Suprapubic skin (tissue), 4 donors: Measurements from ENCODE around the gene RAB44. TPM values are rescaled to one million over a fixed set of nuclear protein-coding genes. Genes with fewer than 3 reads are reported as not detected.

Source experiments
- DNase-seq, 2 donors: peaks; one replicate each; pipeline ENCODE4 v3.0.0-alpha.2; 2019; ENCODE audit warnings: low spot score in 2 of 2
- H3K27ac ChIP-seq: fragments of 200-600 bp; sonication (generic); one replicate; pipeline ENCODE4 v1.5.1; 2019
- H3K27me3 ChIP-seq: fragments of 200-600 bp; sonication (generic); one replicate; pipeline ENCODE4 v1.5.1; 2019
- H3K36me3 ChIP-seq: fragments of 200-600 bp; sonication (generic); one replicate; pipeline ENCODE4 v1.5.1; 2019
- H3K4me1 ChIP-seq: fragments of 200-600 bp; sonication (generic); one replicate; pipeline ENCODE4 v1.5.1; 2019
- H3K4me3 ChIP-seq: fragments of 200-600 bp; sonication (generic); one replicate; pipeline ENCODE4 v1.5.1; 2019; ENCODE audit warnings: mild to moderate bottlenecking
- H3K9me3 ChIP-seq: fragments of 200-600 bp; sonication (generic); one replicate; pipeline ENCODE4 v1.5.1; 2019
- EP300 ChIP-seq: sonication (generic); formaldehyde crosslinking; IDR thresholded peaks from one replicate; pipeline ENCODE4 v1.6.1; 2017; ENCODE audit warnings: antibody characterized with exemption
- POLR2A ChIP-seq, 2 donors: fragments of 450-650 bp; IDR thresholded peaks; one replicate each; pipeline ENCODE4 v1.6.1; 2017; ENCODE audit warnings: antibody characterized with exemption in 2 of 2, mild to moderate bottlenecking in 2 of 2, moderate library complexity in 2 of 2
- POLR2AphosphoS5 ChIP-seq, 3 donors: sonication (generic); formaldehyde crosslinking; IDR thresholded peaks; one replicate each; pipeline ENCODE4 v1.6.1; 2017; ENCODE audit warnings: antibody characterized with exemption in 3 of 3
- WGBS: methylation state at CpG from one replicate; pipeline ENCODE4 v1.1.5; 2018; 5-methylcytosine and 5-hydroxymethylcytosine counted together
- total RNA-seq, 4 donors: library from RNA; depleted of rRNA; stranded (reverse); fragments of >200 nt; gene quantifications; one replicate each; pipeline ENCODE4 v1.1.0, GENCODE V29; 2016
- TF ChIP-seq, protein P1 (sequence below), 2 donors: fragments of 200-600 bp in 1 of 2; fragments of 450-650 bp in 1 of 2; sonication (generic) in 1 of 2; IDR thresholded peaks; one replicate each; pipeline ENCODE4 v1.5.1; 2016 to 2019; ENCODE audit warnings: antibody characterized with exemption in 2 of 2, mild to moderate bottlenecking in 1 of 2, moderate library complexity in 1 of 2

Gene RAB44
- total RNA-seq, 4 donors from 2014 or later = 0.16 to 1.1 (median 0.17) TPM; not detected in 1

DNA sequence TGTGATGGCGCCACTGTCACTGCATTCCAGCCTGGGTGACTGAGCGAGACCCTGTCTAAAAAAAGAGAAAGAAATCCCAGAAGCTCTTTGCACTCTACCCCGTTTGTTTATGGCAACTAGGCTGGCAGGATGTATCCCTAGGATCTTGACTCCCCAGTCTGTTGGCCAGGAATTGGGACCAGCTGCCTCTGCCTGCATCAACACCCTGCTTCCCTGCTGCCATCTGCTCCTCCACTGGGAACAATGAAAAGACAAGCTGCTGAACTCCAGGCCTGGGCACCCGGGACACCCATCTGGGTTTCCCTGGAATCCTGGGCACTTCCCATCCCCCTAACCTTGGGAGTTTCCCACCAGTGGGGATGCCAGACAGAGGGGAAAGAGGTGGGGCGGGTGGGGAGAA lies 76.7 kb downstream of the RAB44 start:
- Histone ChIP-seq H3K27ac (no peak overlapping the region), H3K9me3 (no peaks in the 10 kb centered on the region), H3K27me3 (peaks cover 4% of the 10 kb centered on the region), H3K36me3 (no peaks in the 10 kb centered on the region), H3K4me1 (peaks cover 12% of the 10 kb centered on the region), H3K4me3 (no peak overlapping the region)
- 81% methylated on average over 5 of the region's 5 CpGs for WGBS
- no peak for DNase-seq
- TF ChIP-seq, protein P1, sequence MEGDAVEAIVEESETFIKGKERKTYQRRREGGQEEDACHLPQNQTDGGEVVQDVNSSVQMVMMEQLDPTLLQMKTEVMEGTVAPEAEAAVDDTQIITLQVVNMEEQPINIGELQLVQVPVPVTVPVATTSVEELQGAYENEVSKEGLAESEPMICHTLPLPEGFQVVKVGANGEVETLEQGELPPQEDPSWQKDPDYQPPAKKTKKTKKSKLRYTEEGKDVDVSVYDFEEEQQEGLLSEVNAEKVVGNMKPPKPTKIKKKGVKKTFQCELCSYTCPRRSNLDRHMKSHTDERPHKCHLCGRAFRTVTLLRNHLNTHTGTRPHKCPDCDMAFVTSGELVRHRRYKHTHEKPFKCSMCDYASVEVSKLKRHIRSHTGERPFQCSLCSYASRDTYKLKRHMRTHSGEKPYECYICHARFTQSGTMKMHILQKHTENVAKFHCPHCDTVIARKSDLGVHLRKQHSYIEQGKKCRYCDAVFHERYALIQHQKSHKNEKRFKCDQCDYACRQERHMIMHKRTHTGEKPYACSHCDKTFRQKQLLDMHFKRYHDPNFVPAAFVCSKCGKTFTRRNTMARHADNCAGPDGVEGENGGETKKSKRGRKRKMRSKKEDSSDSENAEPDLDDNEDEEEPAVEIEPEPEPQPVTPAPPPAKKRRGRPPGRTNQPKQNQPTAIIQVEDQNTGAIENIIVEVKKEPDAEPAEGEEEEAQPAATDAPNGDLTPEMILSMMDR (IDR thresholded peaks at IDR 0.05) = no peak
- TF ChIP-seq POLR2A (IDR thresholded peaks at IDR 0.05) (no peak), EP300 (no peak), POLR2AphosphoS5 (IDR thresholded peaks at IDR 0.05) (no peak)

DNA sequence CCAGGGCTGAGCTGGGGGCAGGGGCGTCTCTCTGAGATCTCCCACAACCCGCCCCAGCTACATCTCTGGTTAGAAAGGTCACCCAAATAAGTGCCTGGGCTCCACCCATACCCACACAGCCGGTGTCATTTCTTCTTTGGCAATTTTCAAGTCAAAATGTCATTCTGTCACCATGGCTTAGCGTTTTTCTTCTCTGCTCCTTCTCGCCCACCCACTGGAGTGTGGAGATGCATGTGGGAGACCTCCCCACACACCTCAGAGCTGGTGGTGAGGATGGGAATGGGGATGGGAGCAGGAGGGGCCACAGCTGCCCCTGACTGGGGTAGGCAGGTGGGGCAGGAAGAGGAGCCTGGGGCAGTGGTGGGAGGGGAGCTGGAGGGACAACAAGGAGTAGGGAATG lies 78.5 kb downstream of the RAB44 start:
- TF ChIP-seq EP300 = no peak
- Histone ChIP-seq H3K4me3 (no peak overlapping the region), H3K9me3 (no peaks in the 10 kb centered on the region), H3K27me3 (peaks cover 4% of the 10 kb centered on the region), H3K27ac (no peak overlapping the region), H3K36me3 (no peaks in the 10 kb centered on the region), H3K4me1 (no peaks in the 10 kb centered on the region)
- no peak for DNase-seq
- WGBS = 81% methylated on average over 5 of the region's 5 CpGs

DNA sequence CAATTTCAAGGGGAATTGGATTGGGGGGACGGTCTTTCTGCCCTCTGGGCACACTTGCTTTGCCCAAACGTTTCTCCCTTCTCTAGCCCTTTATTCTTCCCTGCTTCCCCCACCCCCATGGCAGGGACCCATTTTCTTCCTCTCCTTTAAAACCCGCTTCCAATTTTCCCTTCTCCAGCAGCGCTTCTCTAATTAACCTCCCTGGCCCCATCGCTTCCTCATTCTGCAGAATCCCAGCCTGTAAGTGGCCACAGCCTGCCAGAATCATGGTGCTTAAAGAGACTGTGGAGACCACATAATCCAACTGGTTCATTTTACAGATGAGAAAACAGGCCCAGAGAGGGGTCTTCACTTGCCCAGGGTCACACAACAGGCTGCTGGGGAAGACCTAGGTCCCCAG lies 80.2 kb downstream of the RAB44 start:
- no peak for DNase-seq
- H3K4me1 ChIP-seq = no peaks in the 10 kb centered on the region
- H3K9me3 ChIP-seq = no peaks in the 10 kb centered on the region
- no peak overlapping the region for H3K4me3 ChIP-seq
- TF ChIP-seq POLR2AphosphoS5 (IDR thresholded peaks at IDR 0.05) (no peak), POLR2A (IDR thresholded peaks at IDR 0.05) (no peak), EP300 (no peak)
- TF ChIP-seq, protein P1 (IDR thresholded peaks at IDR 0.05) = no peak
- WGBS = 50% methylated on average over 5 of the region's 5 CpGs
- peaks cover 4% of the 10 kb centered on the region for H3K27me3 ChIP-seq
- no peak overlapping the region for H3K27ac ChIP-seq
- no peaks in the 10 kb centered on the region for H3K36me3 ChIP-seq

DNA sequence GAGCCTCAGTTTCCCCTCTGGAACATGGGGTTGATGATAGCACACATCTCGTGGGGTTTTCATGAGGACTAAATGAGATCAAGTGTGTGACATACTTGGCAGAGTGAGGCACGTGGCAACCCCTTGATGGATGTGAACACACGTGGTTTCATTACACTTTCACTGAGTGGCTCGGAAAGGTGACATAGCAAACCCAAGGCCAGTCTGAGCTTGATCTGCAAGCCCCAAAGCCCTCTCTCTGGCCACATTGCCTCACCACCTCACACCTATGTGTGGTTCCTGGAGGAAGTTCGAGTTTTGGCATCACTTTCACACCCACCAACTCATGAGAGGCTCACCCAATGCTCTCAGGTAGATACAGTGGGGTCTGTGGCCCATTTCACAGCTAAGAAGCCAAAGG lies 81.6 kb downstream of the RAB44 start:
- TF ChIP-seq POLR2A (IDR thresholded peaks at IDR 0.05) (no peak), POLR2AphosphoS5 (IDR thresholded peaks at IDR 0.05) (no peak), EP300 (no peak)
- TF ChIP-seq, protein P1 (IDR thresholded peaks at IDR 0.05) = no peak
- DNase-seq = no peak
- 76% methylated on average over 5 of the region's 5 CpGs for WGBS
- Histone ChIP-seq H3K9me3 (no peaks in the 10 kb centered on the region), H3K27ac (no peak overlapping the region), H3K36me3 (no peaks in the 10 kb centered on the region), H3K4me3 (no peak overlapping the region), H3K4me1 (no peaks in the 10 kb centered on the region), H3K27me3 (peaks cover 4% of the 10 kb centered on the region)

DNA sequence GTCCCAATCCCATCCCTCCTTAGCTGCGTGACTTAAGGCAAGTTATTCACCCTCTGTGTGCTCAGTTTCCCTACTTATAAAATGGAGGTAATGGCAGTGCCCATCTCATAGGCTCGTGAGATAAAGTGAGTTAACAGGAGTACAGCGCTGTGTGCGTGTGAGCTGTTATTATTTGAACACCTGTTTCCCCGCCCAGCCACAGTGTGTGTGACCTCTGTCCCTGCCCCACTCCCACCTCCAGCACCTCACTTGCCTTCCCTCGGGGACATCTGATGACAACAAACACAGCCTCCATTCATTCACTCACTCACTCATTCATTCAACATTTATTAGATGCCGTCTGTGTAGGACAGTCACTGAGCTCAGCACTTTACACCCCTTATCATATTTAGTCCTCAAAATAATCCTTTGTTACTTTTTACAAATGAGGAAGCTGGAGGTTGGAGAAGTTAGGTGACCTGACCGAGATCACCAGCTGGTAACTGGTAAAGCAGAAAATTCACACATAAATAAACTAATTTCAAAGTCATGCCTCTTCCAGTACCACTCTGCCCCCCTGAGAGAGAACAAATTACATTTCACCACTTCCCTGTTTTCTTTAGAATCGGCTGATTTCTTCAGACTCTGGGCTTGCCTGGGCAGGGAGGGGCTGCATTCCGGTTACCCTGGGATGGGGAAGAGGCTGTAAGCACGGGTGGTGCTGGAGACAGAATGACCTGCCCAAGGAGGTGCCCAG lies 83.0 kb downstream of the RAB44 start:
- WGBS = 72% methylated on average over 11 of the region's 11 CpGs
- no peaks in the 10 kb centered on the region for H3K9me3 ChIP-seq
- no peaks in the 10 kb centered on the region for H3K4me1 ChIP-seq
- H3K36me3 ChIP-seq = no peaks in the 10 kb centered on the region
- H3K27me3 ChIP-seq = peaks cover 4% of the 10 kb centered on the region
- TF ChIP-seq, protein P1 (IDR thresholded peaks at IDR 0.05) = no peak
- TF ChIP-seq POLR2A (IDR thresholded peaks at IDR 0.05) (no peak), EP300 (no peak), POLR2AphosphoS5 (IDR thresholded peaks at IDR 0.05) (no peak)
- H3K27ac ChIP-seq = no peak overlapping the region
- no peak for DNase-seq
- H3K4me3 ChIP-seq = no peak overlapping the region

DNA sequence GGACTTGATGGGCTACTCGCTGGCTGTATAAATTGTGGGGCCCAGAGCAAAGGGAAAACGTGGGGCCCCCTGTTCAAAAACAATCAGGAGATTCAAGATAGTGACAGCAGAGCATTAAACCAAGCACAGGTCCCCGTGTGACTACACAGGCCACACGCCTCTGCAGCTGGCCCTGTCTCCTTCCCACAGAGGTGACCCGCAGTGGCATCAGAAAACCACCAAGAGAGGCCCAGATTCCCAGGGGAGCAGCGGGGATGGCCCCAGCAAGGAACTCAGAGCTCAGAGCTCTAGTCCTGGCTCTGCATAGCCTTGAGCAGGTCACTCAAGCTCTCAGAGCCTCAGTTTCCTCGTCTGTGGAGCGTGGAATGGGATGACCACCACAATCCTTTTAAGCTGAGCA lies 84.0 kb downstream of the RAB44 start:
- WGBS = 92% methylated on average over 5 of the region's 8 CpGs
- H3K36me3 ChIP-seq = no peaks in the 10 kb centered on the region
- no peak overlapping the region for H3K27ac ChIP-seq
- H3K4me3 ChIP-seq = no peak overlapping the region
- H3K27me3 ChIP-seq = peaks cover 4% of the 10 kb centered on the region
- H3K9me3 ChIP-seq = no peaks in the 10 kb centered on the region
- H3K4me1 ChIP-seq = no peaks in the 10 kb centered on the region
- DNase-seq = no peak
- TF ChIP-seq POLR2AphosphoS5 (IDR thresholded peaks at IDR 0.05) = no peak
- TF ChIP-seq EP300 = no peak
- no peak for TF ChIP-seq POLR2A (IDR thresholded peaks at IDR 0.05)
- TF ChIP-seq, protein P1 (IDR thresholded peaks at IDR 0.05) = no peak
